K562 (cell line): ENCODE measurements around the gene PLEKHN1. TPM values are rescaled to one million over a fixed set of nuclear protein-coding genes. Genes with fewer than 3 reads are reported as not detected.

Experiments
- ATAC-seq: fragments of 200-7000 bp; cut with Tn5 transposase; 3 replicates; pipeline ENCODE4 v1.9.1; 2020; ENCODE audit warnings: moderate library complexity
- BruUV-seq: library from RNA; stranded (reverse); fragments of 400-500 nt; replicated peaks from 2 replicates; lab custom pipeline; 2021; lab: Mats Ljungman, UMichigan
- CTCF ChIA-PET: fragments of 300-600 bp; formaldehyde crosslinking; extraction: SDS; loops from one replicate; lab custom pipeline; 2021; ENCODE audit warnings: low intra/inter-chr PET ratio; lab: Yijun Ruan, JAX
- POLR2A ChIA-PET: fragments of 300-600, 350-650 bp; sonication (Branson Sonifier 250); formaldehyde crosslinking; extraction: SDS; loops from one replicate; lab custom pipeline; 2021; ENCODE audit warnings: antibody characterized with exemption, inconsistent platforms; lab: Yijun Ruan, JAX
- DNase-seq, 4 experiments: peaks; one replicate each; pipeline versions ENCODE4 v3.0.0 to v3.0.0-alpha.2; 2011 to 2018; ENCODE audit warnings: low spot score in 3 of 4, mixed read lengths in 3 of 4; ENCODE audit errors: extremely low read depth in 1 of 4
- FAIRE-seq: peaks from 2 replicates; lab custom pipeline; 2011; peaks lifted over from hg19 to GRCh38; lab: Jason Lieb, UNC
- H2AFZ ChIP-seq: 2 replicates; pipeline ENCODE4 v1.6.0; 2011; ENCODE audit warnings: low read depth, low read length, control low read depth, inconsistent platforms
- H3K27ac ChIP-seq: fragments of 200-600 bp; 3 replicates; pipeline ENCODE4 v1.8.0; 2011; ENCODE audit warnings: low read depth, mild to moderate bottlenecking, control low read depth, inconsistent platforms, low read length, moderate library complexity, mixed read lengths; ENCODE audit errors: extremely low read depth
- H3K27me3 ChIP-seq, 2 experiments: fragments of 300-600 bp in 1 of 2; 2 replicates in 1 of 2; 3 replicates in 1 of 2; pipeline versions ENCODE4 v1.6.0 to v1.8.0; 2011; ENCODE audit warnings: inconsistent platforms in 2 of 2, low read length in 2 of 2, mild to moderate bottlenecking in 1 of 2, mixed read lengths in 1 of 2, moderate library complexity in 1 of 2; ENCODE audit not compliant: control insufficient read depth in 2 of 2, insufficient read depth in 2 of 2
- H3K36me3 ChIP-seq: fragments of 300-600 bp; 3 replicates; pipeline ENCODE4 v1.8.0; 2011; ENCODE audit warnings: mild to moderate bottlenecking, low read length, inconsistent platforms; ENCODE audit not compliant: control insufficient read depth, insufficient read depth
- H3K4me1 ChIP-seq, 2 experiments: fragments of 200-600 bp in 1 of 2; replicated peaks in 1 of 2; 2 replicates in 1 of 2; 3 replicates in 1 of 2; pipeline versions ENCODE4 v1.5.1 to v1.8.0; 2011; ENCODE audit warnings: inconsistent platforms in 2 of 2, low read length in 2 of 2, mild to moderate bottlenecking in 1 of 2, mixed read lengths in 1 of 2, moderate library complexity in 1 of 2; ENCODE audit not compliant: control insufficient read depth in 2 of 2, insufficient read depth in 2 of 2
- H3K4me2 ChIP-seq: 2 replicates; pipeline ENCODE4 v1.6.1; 2011; ENCODE audit warnings: low read length, control low read depth, inconsistent platforms, mixed read lengths; ENCODE audit not compliant: insufficient read depth
- H3K4me3 ChIP-seq: fragments of 200-600 bp; sonication (generic), shearing (Covaris generic); 2 replicates; pipeline ENCODE4 v1.5.1; 2016; ENCODE audit warnings: control low read depth, inconsistent platforms
- H3K79me2 ChIP-seq: fragments of 200-600 bp; 3 replicates; pipeline ENCODE4 v1.8.0; 2011; ENCODE audit warnings: low read length, inconsistent platforms; ENCODE audit not compliant: control insufficient read depth, insufficient read depth
- H3K9ac ChIP-seq, 2 experiments: 2 replicates each; pipeline versions ENCODE4 v1.6.0 to v1.6.1; 2011; ENCODE audit warnings: low read depth in 2 of 2, low read length in 2 of 2, control low read depth in 1 of 2, inconsistent platforms in 1 of 2, mild to moderate bottlenecking in 1 of 2, mixed read lengths in 1 of 2; ENCODE audit not compliant: insufficient read depth in 1 of 2
- H3K9me1 ChIP-seq: one replicate; pipeline ENCODE4 v1.6.0; 2011; ENCODE audit warnings: inconsistent platforms, mild to moderate bottlenecking, low read length, moderate library complexity; ENCODE audit not compliant: control insufficient read depth, insufficient read depth
- H3K9me3 ChIP-seq: replicated peaks from 2 replicates; pipeline ENCODE4 v1.5.1; 2011; ENCODE audit warnings: low read depth, low read length, inconsistent platforms; ENCODE audit not compliant: control insufficient read depth, insufficient read depth
- H4K20me1 ChIP-seq: replicated peaks from 2 replicates; pipeline ENCODE4 v1.6.1; 2011; ENCODE audit warnings: low read length, inconsistent platforms, mixed read lengths; ENCODE audit not compliant: control insufficient read depth, insufficient read depth
- PCBP1 ChIP-seq: fragments of 200-400 bp; formaldehyde crosslinking; IDR thresholded peaks from 2 replicates; pipeline ENCODE4 v1.6.1; 2018; ENCODE audit warnings: mild to moderate bottlenecking, low read depth, low read length; ENCODE audit not compliant: poor library complexity, severe bottlenecking
- WGBS: fragments of 100-300 bp; shearing (Covaris generic); methylation state at CpG from one replicate; pipeline ENCODE4 v1.1.6; 2016; ENCODE audit warnings: low coverage, mixed read lengths; ENCODE audit not compliant: insufficient coverage; ENCODE audit errors: missing lambda C conversion rate; 5-methylcytosine and 5-hydroxymethylcytosine counted together
- in situ Hi-C: fragments of 300-500 bp; cut with MboI; formaldehyde crosslinking; loops from 4 replicates; pipeline ENCODE4 v1.15.0; 2018; ENCODE audit warnings: inconsistent platforms, mixed read lengths
- intact Hi-C: fragments of 100-400 bp; cut with micrococcal nuclease; formaldehyde crosslinking; loops from 2 replicates; pipeline ENCODE4 v1.14.2; 2022
- polyA plus RNA-seq, 8 experiments: library from polyadenylated mRNA; depleted of rRNA in 4 of 8; stranded (reverse) in 5 of 8; unstranded in 3 of 8; fragments of >200 nt; fragmentation: Nextera tagmentation in 2 of 8; fragmentation: Illumina TruSeq in 1 of 8; extraction: Ambion mirVana in 2 of 8; extraction: Trizol in 1 of 8; gene quantifications; 2 replicates each; pipeline versions ENCODE4 v1.2.1 to v1.2.3, GENCODE V29; 2011 to 2014; ENCODE audit warnings: inconsistent platforms in 1 of 8, missing spikeins in 1 of 8
- total RNA-seq, 7 experiments: library from RNA; depleted of rRNA in 6 of 7; stranded (reverse); fragments of >200 nt in 6 of 7; fragmentation: Illumina TruSeq in 2 of 7; extraction: Trizol in 2 of 7; gene quantifications; 2 replicates each; pipeline versions ENCODE4 v1.2.1 to v1.2.3, GENCODE V29; 2011 to 2021; ENCODE audit warnings: low replicate concordance in 1 of 7
- TF ChIP-seq, protein P1 (sequence below): sonication (generic); formaldehyde crosslinking; IDR thresholded peaks from 2 replicates; pipeline ENCODE4 v1.8.0; 2022; ENCODE audit warnings: missing genetic modification reagents, mild to moderate bottlenecking, moderate library complexity, borderline replicate concordance
- TF ChIP-seq, protein P2 (sequence below): fragments of 450-650 bp; formaldehyde crosslinking; conservative IDR thresholded peaks from 2 replicates; pipeline ENCODE4 v1.4.0; 2022; ENCODE audit warnings: mild to moderate bottlenecking, missing genetic modification characterization

The PLEKHN1 gene
- total and polyA plus RNA-seq, 9 of the 15 experiments (the other 6 are each of a cell fraction or from before 2014, with no cell fraction given), result 0.07 to 1.5 (median 0.13) TPM; not detected in 2

DNA sequence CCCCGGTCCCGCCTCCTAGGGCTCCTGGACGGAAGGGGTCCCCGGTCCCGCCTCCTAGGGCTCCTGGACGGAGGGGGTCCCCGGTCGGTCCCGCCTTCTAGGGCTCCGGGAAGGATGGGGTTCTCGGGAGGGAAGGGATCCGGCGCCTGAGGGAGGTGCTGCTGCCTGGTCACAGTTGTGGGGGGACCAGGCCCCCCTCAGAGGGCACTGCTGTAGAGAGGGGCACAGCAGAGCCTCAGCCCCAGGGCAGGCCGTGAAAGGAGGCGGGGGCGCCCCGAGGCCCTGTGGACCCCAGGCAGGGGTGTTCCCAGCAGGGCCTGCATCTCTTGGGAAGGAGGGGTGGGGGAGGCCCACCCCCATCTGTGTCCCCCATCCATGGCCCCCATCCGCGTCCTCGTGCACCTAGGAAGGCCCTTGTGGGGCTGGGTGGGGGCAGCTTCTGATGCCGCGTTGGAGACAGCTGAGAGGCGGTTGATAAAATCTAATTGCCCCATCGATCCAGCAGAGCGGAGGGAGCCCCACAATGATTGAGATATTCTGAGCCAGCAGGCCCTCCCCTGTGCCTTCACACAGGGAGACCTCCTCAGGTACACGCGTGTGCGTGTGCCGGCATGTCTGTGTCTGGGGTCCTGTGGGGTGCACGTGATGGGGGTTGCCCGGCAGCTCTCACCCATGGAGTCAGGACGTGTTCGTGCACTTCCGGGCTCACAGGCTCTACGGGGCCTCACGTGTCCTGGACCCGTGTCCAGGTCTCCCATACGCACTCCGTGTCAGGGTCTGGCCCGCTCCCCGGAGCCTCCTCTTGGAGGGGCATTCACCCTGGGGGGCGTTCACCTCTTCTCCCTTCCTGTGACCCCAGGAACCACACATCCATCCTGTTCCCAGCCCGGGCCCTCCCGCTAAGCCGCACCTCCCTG lies 29.7 kb upstream of the PLEKHN1 start (continued):
- TF ChIP-seq, protein P1, sequence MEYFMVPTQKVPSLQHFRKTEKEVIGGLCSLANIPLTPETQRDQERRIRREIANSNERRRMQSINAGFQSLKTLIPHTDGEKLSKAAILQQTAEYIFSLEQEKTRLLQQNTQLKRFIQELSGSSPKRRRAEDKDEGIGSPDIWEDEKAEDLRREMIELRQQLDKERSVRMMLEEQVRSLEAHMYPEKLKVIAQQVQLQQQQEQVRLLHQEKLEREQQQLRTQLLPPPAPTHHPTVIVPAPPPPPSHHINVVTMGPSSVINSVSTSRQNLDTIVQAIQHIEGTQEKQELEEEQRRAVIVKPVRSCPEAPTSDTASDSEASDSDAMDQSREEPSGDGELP (CRISPR knock-in tag), result 0 out of 2 replicates have a peak, but pooled peaks have one; percentile 17

DNA sequence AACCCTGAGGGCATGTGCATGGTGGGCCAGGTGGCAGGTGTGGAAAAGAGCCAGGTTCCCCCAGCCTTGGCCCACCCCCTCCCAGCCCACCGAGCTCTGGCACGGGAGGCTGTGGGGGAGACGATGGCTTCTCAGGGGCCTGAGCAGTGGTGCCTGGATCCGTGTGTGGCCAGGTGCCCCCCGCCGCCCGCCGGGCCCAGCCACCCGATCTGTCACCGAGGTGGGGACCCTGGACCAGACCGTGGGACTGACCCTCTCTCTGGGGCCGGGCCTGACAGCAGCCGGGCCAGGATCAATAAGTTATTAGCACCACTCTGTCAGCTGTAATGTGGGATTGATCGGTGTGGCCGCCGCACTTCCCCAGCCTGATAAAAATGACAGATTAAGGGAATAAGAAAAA lies 28.8 kb upstream of the PLEKHN1 start:
- intact Hi-C loops, result no loop called here
- WGBS, result 52% methylated on average over 9 of the region's 16 CpGs
- Histone ChIP-seq H3K27ac (no peak overlapping the region), H2AFZ (no peak overlapping the region), H3K9me1 (no peaks in the 10 kb centered on the region), H3K9me3 (no peaks in the 10 kb centered on the region), H3K79me2 (no peaks in the 10 kb centered on the region), H3K36me3 (no peaks in the 10 kb centered on the region), H3K4me2 (no peak overlapping the region), H3K4me1 (peaks cover 21 to 88% of the 10 kb centered on the region in 2 experiments), H4K20me1 (peaks cover 14% of the 10 kb centered on the region), H3K4me3 (no peak overlapping the region), H3K27me3 (peaks cover 11 to 31% of the 10 kb centered on the region in 2 experiments; a peak in 4 of 5 replicates), H3K9ac (no peak overlapping the region)
- no TSS peak for BruUV-seq
- ChIA-PET CTCF (no interaction called here), POLR2A (interaction anchor here (1.0 to 1.7 kb wide), 4 partner anchors 18 to 29 kb away, joined by 3 to 7 read pairs (median 4); partner anchors contain the start of gene PLEKHN1)
- no peak for ATAC-seq
- in situ Hi-C loops, result no loop called here
- no peak for FAIRE-seq
- no peak for DNase-seq
- TF ChIP-seq, protein P2, sequence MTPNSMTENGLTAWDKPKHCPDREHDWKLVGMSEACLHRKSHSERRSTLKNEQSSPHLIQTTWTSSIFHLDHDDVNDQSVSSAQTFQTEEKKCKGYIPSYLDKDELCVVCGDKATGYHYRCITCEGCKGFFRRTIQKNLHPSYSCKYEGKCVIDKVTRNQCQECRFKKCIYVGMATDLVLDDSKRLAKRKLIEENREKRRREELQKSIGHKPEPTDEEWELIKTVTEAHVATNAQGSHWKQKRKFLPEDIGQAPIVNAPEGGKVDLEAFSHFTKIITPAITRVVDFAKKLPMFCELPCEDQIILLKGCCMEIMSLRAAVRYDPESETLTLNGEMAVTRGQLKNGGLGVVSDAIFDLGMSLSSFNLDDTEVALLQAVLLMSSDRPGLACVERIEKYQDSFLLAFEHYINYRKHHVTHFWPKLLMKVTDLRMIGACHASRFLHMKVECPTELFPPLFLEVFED (CRISPR knock-in tag), result no peak
- peak; percentile 9 for TF ChIP-seq PCBP1
